GM12878 (cell line): ENCODE data around the gene VWA7. TPM values are rescaled to one million over a fixed set of nuclear protein-coding genes. Genes with fewer than 3 reads are reported as not detected.

ENCODE experiments used
- ATAC-seq: fragments of 200-7000 bp; cut with Tn5 transposase; 3 replicates; pipeline ENCODE4 v1.9.1; 2020; ENCODE audit warnings: mild to moderate bottlenecking, moderate library complexity
- BruUV-seq: library from RNA; stranded (reverse); fragments of 400-500 nt; replicated peaks from 2 replicates; lab custom pipeline; 2021; lab: Mats Ljungman, UMichigan
- CTCF ChIA-PET: fragments of 300-600 bp; sonication (Branson Sonifier 250); formaldehyde crosslinking; extraction: SDS; loops from one replicate; lab custom pipeline; 2021; ENCODE audit warnings: inconsistent platforms; lab: Yijun Ruan, JAX
- POLR2A ChIA-PET: fragments of 350-600 bp; formaldehyde crosslinking; extraction: SDS; loops from one replicate; lab custom pipeline; 2021; ENCODE audit warnings: inconsistent platforms; lab: Charles Lee
- RAD21 ChIA-PET: fragments of 300-600 bp; sonication (Branson Sonifier 250); formaldehyde crosslinking; loops from one replicate; lab custom pipeline; 2023; ENCODE audit warnings: antibody characterized with exemption; ENCODE audit not compliant: unreplicated experiment; lab: Charles Lee
- SMC1A ChIA-PET: fragments of 300-600 bp; sonication (Branson Sonifier 250); formaldehyde crosslinking; loops from one replicate; lab custom pipeline; 2023; ENCODE audit not compliant: unreplicated experiment, uncharacterized antibody; lab: Charles Lee
- DNase-seq: peaks from one replicate; pipeline ENCODE4 v3.0.0-alpha.2; 2011; ENCODE audit warnings: low read depth, low spot score
- FAIRE-seq: peaks from 3 replicates; lab custom pipeline; 2011; peaks lifted over from hg19 to GRCh38; lab: Jason Lieb, UNC
- H2AFZ ChIP-seq: 2 replicates; pipeline ENCODE4 v1.6.0; 2011; ENCODE audit warnings: low read depth, low read length, control low read depth; ENCODE audit not compliant: control insufficient read depth
- H3K27ac ChIP-seq: 2 replicates; pipeline ENCODE4 v1.5.1; 2011; ENCODE audit warnings: control low read depth; ENCODE audit not compliant: control insufficient read depth, insufficient read depth
- H3K27me3 ChIP-seq, 2 experiments: replicated peaks in 1 of 2; 2 replicates each; pipeline versions ENCODE4 v1.6.0 to v1.6.1; 2011; ENCODE audit warnings: low read length in 1 of 2; ENCODE audit not compliant: control insufficient read depth in 2 of 2, insufficient read depth in 2 of 2
- H3K36me3 ChIP-seq, 2 experiments: 2 replicates each; pipeline ENCODE4 v1.5.1; 2011; ENCODE audit warnings: low read length in 1 of 2; ENCODE audit not compliant: control insufficient read depth in 2 of 2, insufficient read depth in 2 of 2
- H3K4me1 ChIP-seq: 2 replicates; pipeline ENCODE4 v1.6.1; 2011; ENCODE audit warnings: mild to moderate bottlenecking, low read length, moderate library complexity, mixed read lengths; ENCODE audit not compliant: control insufficient read depth, insufficient read depth
- H3K4me2 ChIP-seq: 2 replicates; pipeline ENCODE4 v1.6.0; 2011; ENCODE audit warnings: control low read depth; ENCODE audit not compliant: control insufficient read depth, insufficient read depth
- H3K4me3 ChIP-seq: fragments of 200-600 bp; sonication (generic); 2 replicates; pipeline ENCODE4 v1.5.1; 2016
- H3K79me2 ChIP-seq: 2 replicates; pipeline ENCODE4 v1.6.0; 2011; ENCODE audit warnings: low read length; ENCODE audit not compliant: control insufficient read depth, insufficient read depth
- H3K9ac ChIP-seq: 2 replicates; pipeline ENCODE4 v1.8.0; 2011; ENCODE audit warnings: low read length, control low read depth, mixed read lengths; ENCODE audit not compliant: control insufficient read depth, insufficient read depth
- H3K9me3 ChIP-seq: replicated peaks from 3 replicates; pipeline ENCODE4 v1.5.1; 2011; ENCODE audit warnings: mild to moderate bottlenecking, low read length; ENCODE audit not compliant: control insufficient read depth, insufficient read depth
- H4K20me1 ChIP-seq: 2 replicates; pipeline ENCODE4 v1.6.0; 2011; ENCODE audit not compliant: control insufficient read depth, insufficient read depth
- CEBPB ChIP-seq, 2 experiments: fragments of 150-350 bp in 1 of 2; IDR thresholded peaks; 2 replicates each; pipeline ENCODE4 v1.6.1; 2012 to 2014; ENCODE audit warnings: low read depth in 2 of 2, low read length in 2 of 2, borderline replicate concordance in 1 of 2, inconsistent platforms in 1 of 2
- DPF2 ChIP-seq: fragments of 450-650 bp; IDR thresholded peaks from 2 replicates; pipeline ENCODE4 v1.6.1; 2017; ENCODE audit warnings: mild to moderate bottlenecking
- IRF4 ChIP-seq: IDR thresholded peaks from 2 replicates; pipeline ENCODE4 v1.6.1; 2011; ENCODE audit warnings: low read depth, low read length
- NBN ChIP-seq: fragments of 450-650 bp; IDR thresholded peaks from 2 replicates; pipeline ENCODE4 v1.6.1; 2016
- PBX3 ChIP-seq: IDR thresholded peaks from 2 replicates; pipeline ENCODE4 v1.6.1; 2011; ENCODE audit warnings: mild to moderate bottlenecking, low read depth, low read length, moderate library complexity; ENCODE audit not compliant: insufficient replicate concordance
- WGBS: methylation state at CpG from one replicate; pipeline ENCODE4 v1.1.6; 2016; ENCODE audit warnings: low lambda C conversion rate; ENCODE audit not compliant: insufficient replicate concordance, insufficient coverage; ENCODE audit errors: missing lambda C conversion rate; 5-methylcytosine and 5-hydroxymethylcytosine counted together
- in situ Hi-C: fragments of 300-500 bp; cut with MboI; formaldehyde crosslinking; loops from 9 replicates; pipeline ENCODE4 v1.14.3; 2018; ENCODE audit warnings: mixed read lengths
- intact Hi-C: fragments of 100-400 bp; cut with micrococcal nuclease; formaldehyde crosslinking; loops from one replicate; pipeline ENCODE4 v1.14.2; 2022; ENCODE audit not compliant: unreplicated experiment
- polyA plus RNA-seq, 11 experiments: library from polyadenylated mRNA; depleted of rRNA in 4 of 11; unstranded in 6 of 11; stranded (reverse) in 5 of 11; fragments of >200 nt; fragmentation: Nextera tagmentation in 4 of 11; fragmentation: Illumina TruSeq in 1 of 11; extraction: Ambion mirVana in 4 of 11; extraction: Trizol in 1 of 11; gene quantifications; 1 replicate in 1 of 11; 2 replicates in 10 of 11; pipeline versions ENCODE4 v1.2.1 to v1.2.3, GENCODE V29; 2011 to 2016; ENCODE audit warnings: inconsistent platforms in 2 of 11, missing spikeins in 2 of 11, low read depth in 1 of 11
- total RNA-seq, 4 experiments: library from RNA; depleted of rRNA in 3 of 4; stranded (reverse); fragments of >200 nt in 3 of 4; fragmentation: Illumina TruSeq in 1 of 4; extraction: Trizol in 1 of 4; gene quantifications; 2 replicates each; pipeline versions ENCODE4 v1.2.1 to v1.2.3, GENCODE V29; 2013 to 2021
- TF ChIP-seq, protein P1 (sequence below): fragments of 450-650 bp; IDR thresholded peaks from 2 replicates; pipeline ENCODE4 v1.6.1; 2017; ENCODE audit warnings: mild to moderate bottlenecking
- TF ChIP-seq, protein P2 (sequence below), 3 experiments: IDR thresholded peaks in 2 of 3; conservative IDR thresholded peaks in 1 of 3; 2 replicates each; pipeline ENCODE4 v1.5.1; 2011; ENCODE audit warnings: low read depth in 3 of 3, low read length in 3 of 3, mild to moderate bottlenecking in 3 of 3, control low read depth in 2 of 3, moderate library complexity in 2 of 3, inconsistent platforms in 1 of 3, mixed read lengths in 1 of 3; ENCODE audit not compliant: control insufficient read depth in 2 of 3, insufficient read depth in 1 of 3; ENCODE audit errors: extremely low read depth in 1 of 3

VWA7 gene
- total and polyA plus RNA-seq, 10 of the 15 experiments (the other 5 are each of a cell fraction or from before 2014, with no cell fraction given) = 0.11 to 3.1 (median 1.2) TPM; not detected in 1

DNA sequence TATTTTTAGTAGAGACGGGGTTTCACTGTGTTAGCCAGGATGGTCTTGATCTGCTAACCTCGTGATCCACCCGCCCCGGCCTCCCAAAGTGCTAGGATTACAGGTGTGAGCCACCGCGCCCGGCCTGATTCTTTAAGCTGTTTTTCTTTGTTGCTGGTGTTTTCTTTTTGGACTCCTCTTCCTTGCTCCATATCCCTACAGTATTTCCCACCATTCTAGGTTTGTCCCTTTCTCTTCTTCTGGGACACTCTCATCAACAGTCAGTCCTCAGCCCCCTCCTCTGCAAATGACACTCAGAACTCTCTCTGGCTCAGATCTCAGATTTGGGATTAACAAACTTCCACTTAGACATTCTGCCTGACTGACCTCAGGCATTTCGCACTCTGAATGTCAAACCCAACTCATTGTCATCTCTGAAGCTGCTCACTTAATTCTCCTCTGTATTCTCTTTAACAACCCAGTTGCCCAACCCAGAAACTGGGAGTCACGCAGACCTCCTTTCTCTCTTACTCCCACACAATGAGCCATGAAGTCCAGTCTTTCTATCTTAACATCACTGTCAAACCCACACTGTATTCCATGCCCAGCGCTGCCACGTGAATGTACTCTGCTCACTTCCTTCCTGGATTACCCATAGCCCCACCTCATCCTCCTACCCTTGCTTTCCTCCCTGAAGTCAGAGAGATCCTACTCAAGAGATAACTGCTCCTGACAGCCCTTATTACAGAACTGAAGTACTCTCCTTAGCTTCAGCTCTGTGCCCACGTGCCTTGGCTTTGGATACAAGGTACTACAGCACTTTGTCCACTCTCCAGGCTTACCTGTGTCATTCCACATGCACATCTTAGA lies 51.4 kb downstream of the VWA7 start:
- no peaks in the 10 kb centered on the region for H4K20me1 ChIP-seq
- ATAC-seq = no peak
- TF ChIP-seq DPF2 = no peak
- no peak for TF ChIP-seq PBX3
- no peak for TF ChIP-seq NBN
- TF ChIP-seq, protein P1, sequence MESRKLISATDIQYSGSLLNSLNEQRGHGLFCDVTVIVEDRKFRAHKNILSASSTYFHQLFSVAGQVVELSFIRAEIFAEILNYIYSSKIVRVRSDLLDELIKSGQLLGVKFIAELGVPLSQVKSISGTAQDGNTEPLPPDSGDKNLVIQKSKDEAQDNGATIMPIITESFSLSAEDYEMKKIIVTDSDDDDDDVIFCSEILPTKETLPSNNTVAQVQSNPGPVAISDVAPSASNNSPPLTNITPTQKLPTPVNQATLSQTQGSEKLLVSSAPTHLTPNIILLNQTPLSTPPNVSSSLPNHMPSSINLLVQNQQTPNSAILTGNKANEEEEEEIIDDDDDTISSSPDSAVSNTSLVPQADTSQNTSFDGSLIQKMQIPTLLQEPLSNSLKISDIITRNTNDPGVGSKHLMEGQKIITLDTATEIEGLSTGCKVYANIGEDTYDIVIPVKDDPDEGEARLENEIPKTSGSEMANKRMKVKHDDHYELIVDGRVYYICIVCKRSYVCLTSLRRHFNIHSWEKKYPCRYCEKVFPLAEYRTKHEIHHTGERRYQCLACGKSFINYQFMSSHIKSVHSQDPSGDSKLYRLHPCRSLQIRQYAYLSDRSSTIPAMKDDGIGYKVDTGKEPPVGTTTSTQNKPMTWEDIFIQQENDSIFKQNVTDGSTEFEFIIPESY = no peak
- TF ChIP-seq CEBPB (IDR thresholded peaks at IDR 0.05; ENCODE audit: borderline replicate concordance in 1 of 2, low read depth in 2 of 2, low read length in 2 of 2) = no peak
- TF ChIP-seq IRF4 = no peak
- TF ChIP-seq, protein P2, sequence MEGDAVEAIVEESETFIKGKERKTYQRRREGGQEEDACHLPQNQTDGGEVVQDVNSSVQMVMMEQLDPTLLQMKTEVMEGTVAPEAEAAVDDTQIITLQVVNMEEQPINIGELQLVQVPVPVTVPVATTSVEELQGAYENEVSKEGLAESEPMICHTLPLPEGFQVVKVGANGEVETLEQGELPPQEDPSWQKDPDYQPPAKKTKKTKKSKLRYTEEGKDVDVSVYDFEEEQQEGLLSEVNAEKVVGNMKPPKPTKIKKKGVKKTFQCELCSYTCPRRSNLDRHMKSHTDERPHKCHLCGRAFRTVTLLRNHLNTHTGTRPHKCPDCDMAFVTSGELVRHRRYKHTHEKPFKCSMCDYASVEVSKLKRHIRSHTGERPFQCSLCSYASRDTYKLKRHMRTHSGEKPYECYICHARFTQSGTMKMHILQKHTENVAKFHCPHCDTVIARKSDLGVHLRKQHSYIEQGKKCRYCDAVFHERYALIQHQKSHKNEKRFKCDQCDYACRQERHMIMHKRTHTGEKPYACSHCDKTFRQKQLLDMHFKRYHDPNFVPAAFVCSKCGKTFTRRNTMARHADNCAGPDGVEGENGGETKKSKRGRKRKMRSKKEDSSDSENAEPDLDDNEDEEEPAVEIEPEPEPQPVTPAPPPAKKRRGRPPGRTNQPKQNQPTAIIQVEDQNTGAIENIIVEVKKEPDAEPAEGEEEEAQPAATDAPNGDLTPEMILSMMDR (IDR thresholded peaks at IDR 0.05 in 2 of 3, conservative IDR thresholded peaks at IDR 0.05 in 1 of 3; ENCODE audit: control insufficient read depth in 2 of 3, extremely low read depth in 1 of 3, insufficient read depth in 1 of 3, low read depth in 3 of 3, low read length in 3 of 3) = no peak
- TF ChIP-seq, all 136 proteins: peak for 0
- Histone ChIP-seq H3K4me1 (peaks cover 24% of the 10 kb centered on the region), H3K4me3 (no peak overlapping the region), H3K9me3 (no peaks in the 10 kb centered on the region), H3K27ac (no peak overlapping the region), H3K79me2 (no peaks in the 10 kb centered on the region), H3K9ac (no peak overlapping the region), H3K4me2 (no peak overlapping the region), H3K36me3 (peaks cover 0 to 2% of the 10 kb centered on the region in 2 experiments; a peak in 3 of 4 replicates), H3K27me3 (no peaks in the 10 kb centered on the region; a peak in 1 of 4 replicates), H2AFZ (no peak overlapping the region)
- in situ Hi-C loops (no loop called here), intact Hi-C loops (no loop called here)
- no peak for DNase-seq
- CTCF ChIA-PET = interaction anchor here (1.2 to 1.7 kb wide), 3 partner anchors 43 to 105 kb away, joined by 3 to 5 read pairs (median 4); partner anchors contain the start of gene HSPA1B
- SMC1A ChIA-PET = interaction anchor here (5.3 kb wide), 1 partner anchor 13 kb away, joined by 45 read pairs; the partner anchor contains the start of genes CLIC1 and MSH5
- 87% methylated on average over 12 of the region's 12 CpGs for WGBS
- POLR2A ChIA-PET = interaction anchor here (0.6 kb wide), 1 partner anchor 279 kb away, joined by 3 read pairs; no protein-coding TSS in a partner anchor
- RAD21 ChIA-PET = interaction anchor here (0.8 kb wide), 1 partner anchor 44 kb away, joined by 5 read pairs; no protein-coding TSS in a partner anchor
- BruUV-seq = no TSS peak
- FAIRE-seq = no peak
